Aorta (tissue), 5 donors: ENCODE data around the gene RMND1. TPM values are rescaled to one million over a fixed set of nuclear protein-coding genes. Genes with fewer than 3 reads are reported as not detected.

Experiments
- ATAC-seq: fragments of 200-7000 bp; cut with Tn5 transposase; one replicate; pipeline ENCODE4 v1.9.1; 2022; ENCODE audit warnings: moderate library complexity; ENCODE audit not compliant: low FRiP score
- DNase-seq, 2 donors: peaks; one replicate each; pipeline ENCODE4 v3.0.0-alpha.2; 2020
- H3K27ac ChIP-seq, 2 donors: one replicate each; pipeline ENCODE4 v1.5.1; 2013; ENCODE audit warnings: low read length in 2 of 2, mild to moderate bottlenecking in 2 of 2, moderate library complexity in 2 of 2, control low read depth in 1 of 2, inconsistent platforms in 1 of 2, low read depth in 1 of 2
- H3K27me3 ChIP-seq, 2 donors: one replicate each; pipeline ENCODE4 v1.6.1; 2013; ENCODE audit warnings: control low read depth in 1 of 2, low read length in 1 of 2, mild to moderate bottlenecking in 1 of 2, moderate library complexity in 1 of 2; ENCODE audit not compliant: insufficient read depth in 2 of 2, control insufficient read depth in 1 of 2
- H3K36me3 ChIP-seq, 2 donors: one replicate each; pipeline ENCODE4 v1.6.1; 2013; ENCODE audit warnings: control low read depth in 1 of 2, low read length in 1 of 2, mild to moderate bottlenecking in 1 of 2; ENCODE audit not compliant: insufficient read depth in 2 of 2, control insufficient read depth in 1 of 2
- H3K4me1 ChIP-seq, 2 donors: one replicate each; pipeline ENCODE4 v1.6.1; 2013; ENCODE audit warnings: low read length in 2 of 2, control low read depth in 1 of 2, mild to moderate bottlenecking in 1 of 2, moderate library complexity in 1 of 2; ENCODE audit not compliant: insufficient read depth in 2 of 2, control insufficient read depth in 1 of 2
- H3K4me3 ChIP-seq, 2 donors: one replicate each; pipeline ENCODE4 v1.5.1; 2013; ENCODE audit warnings: low read length in 2 of 2, control low read depth in 1 of 2, mild to moderate bottlenecking in 1 of 2
- H3K9me3 ChIP-seq: one replicate; pipeline ENCODE4 v1.6.1; 2013; ENCODE audit warnings: mild to moderate bottlenecking, low read length; ENCODE audit not compliant: control insufficient read depth
- WGBS, 2 donors: extraction: QIAGEN DNeasy Blood & Tissue Kit; methylation state at CpG; one replicate each; pipeline ENCODE4 v1.1.7; 2013; 5-methylcytosine and 5-hydroxymethylcytosine counted together
- intact Hi-C, 2 donors: fragments of 100-400 bp; cut with DNase I; formaldehyde crosslinking; loops; one replicate each; pipeline versions ENCODE4 v1.14.2 to v1.15.0; 2022
- polyA plus RNA-seq, 2 donors: library from polyadenylated mRNA; stranded (reverse); fragments of 200-250 nt; gene quantifications; one replicate each; pipeline ENCODE4 v1.2.3, GENCODE V29; 2013
- total RNA-seq, 2 donors: library from RNA; stranded (reverse); fragmentation: NEBNext Ultra II Directional; extraction: Animal tissue kit (Norgen Biotek cat#: 25700); gene quantifications; one replicate each; pipeline ENCODE4 v1.2.1, GENCODE V29; 2021
- donor health status: healthy with polysubstance abuse.
- donor health status: Bipolar disorder and iron deficiency.
- donor health status: DM: no; HTN: no; CAD: no.
- donor health status: DM: no; HTN: no; CAD: no.
- donor health status: DM: yes; HTN: yes; CAD: no.

The RMND1 gene
- total and polyA plus RNA-seq, 4 donors = 12.9 to 24.4 (median 21.4) TPM

DNA sequence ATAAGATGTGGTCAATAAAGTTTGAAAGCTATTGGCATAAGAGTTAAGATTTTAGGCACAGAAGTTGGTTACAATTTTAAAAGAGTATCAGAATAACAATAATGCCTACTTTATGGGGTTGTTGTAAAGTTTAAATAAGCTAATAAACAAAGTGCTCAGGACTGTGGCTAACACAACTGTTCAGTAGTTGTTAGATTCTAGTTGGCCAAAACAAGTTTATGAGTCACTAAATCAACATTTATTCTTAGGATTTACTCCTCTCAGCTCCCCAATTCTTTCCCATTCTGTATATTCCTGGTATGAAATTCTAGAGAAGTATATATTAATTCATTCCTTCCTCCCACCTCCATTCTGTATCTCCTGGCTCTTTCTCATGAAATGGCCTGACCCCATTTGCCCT, 14.5 kb downstream of the RMND1 start:
- Histone ChIP-seq H3K27ac (peak overlapping the region in 1 of 2 donors; percentile 47), H3K27me3 (no peaks in the 10 kb centered on the region), H3K4me3 (no peak overlapping the region), H3K36me3 (no peaks in the 10 kb centered on the region), H3K4me1 (peaks cover 5 to 6% of the 10 kb centered on the region in 2 donors), H3K9me3 (no peaks in the 10 kb centered on the region)
- ATAC-seq (no peak), DNase-seq (no peak)
- intact Hi-C loops = no loop called here

- Histone ChIP-seq H3K4me1 (peaks cover 5 to 6% of the 10 kb centered on the region in 2 donors), H3K9me3 (no peaks in the 10 kb centered on the region), H3K36me3 (peaks cover 0 to 2% of the 10 kb centered on the region in 2 donors), H3K4me3 (no peak overlapping the region), H3K27me3 (no peaks in the 10 kb centered on the region), H3K27ac (peak overlapping the region; percentile 79 to 90)
- no peak for DNase-seq
- intact Hi-C loops = no loop called here
- ATAC-seq = peak; percentile 65
Observed at GRCh38 chr6:151436802-151437201, 15.1 kb downstream of the RMND1 start.

DNA sequence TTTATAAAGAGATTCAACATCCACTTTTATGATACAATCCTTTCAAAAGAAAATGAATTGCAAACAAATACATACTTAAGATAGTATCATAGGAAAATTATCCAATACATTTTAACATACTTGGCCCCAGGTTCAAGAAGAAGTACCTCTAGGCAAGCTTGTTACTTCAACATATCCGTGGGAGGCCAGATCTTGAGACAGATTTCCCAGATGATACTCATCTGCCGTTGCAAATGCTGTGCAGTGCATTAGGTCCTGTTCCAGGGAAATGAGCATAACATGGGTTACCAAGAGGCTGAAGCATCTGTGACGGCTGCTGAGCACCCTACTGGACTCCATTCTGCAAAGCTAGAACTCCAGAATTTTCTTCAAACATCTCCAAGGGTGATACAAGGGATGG, 15.6 kb downstream of the RMND1 start:
- DNase-seq (no peak), ATAC-seq (no peak)
- Histone ChIP-seq H3K27ac (peak overlapping the region; percentile 79 to 90), H3K9me3 (no peaks in the 10 kb centered on the region), H3K36me3 (peaks cover 0 to 2% of the 10 kb centered on the region in 2 donors), H3K4me3 (no peak overlapping the region), H3K4me1 (peaks cover 4 to 6% of the 10 kb centered on the region in 2 donors), H3K27me3 (no peaks in the 10 kb centered on the region)
- intact Hi-C loops = no loop called here
- WGBS, 2 donors = 40 to 52% methylated on average over 3 of the region's 3 CpGs

- no peak overlapping the region for H3K27ac ChIP-seq
- no peak for ATAC-seq
- H3K4me1 ChIP-seq = peaks cover 3% of the 10 kb centered on the region in 2 donors
- no peaks in the 10 kb centered on the region for H3K9me3 ChIP-seq
- H3K4me3 ChIP-seq = no peak overlapping the region
- no peaks in the 10 kb centered on the region for H3K27me3 ChIP-seq
- intact Hi-C loops = no loop called here
- 15 to 24% methylated on average over 2 of the region's 2 CpGs for WGBS, 2 donors
- DNase-seq = no peak
- peaks cover 0 to 2% of the 10 kb centered on the region in 2 donors for H3K36me3 ChIP-seq
Observed at GRCh38 chr6:151434369-151434768, 17.6 kb downstream of the RMND1 start.

DNA sequence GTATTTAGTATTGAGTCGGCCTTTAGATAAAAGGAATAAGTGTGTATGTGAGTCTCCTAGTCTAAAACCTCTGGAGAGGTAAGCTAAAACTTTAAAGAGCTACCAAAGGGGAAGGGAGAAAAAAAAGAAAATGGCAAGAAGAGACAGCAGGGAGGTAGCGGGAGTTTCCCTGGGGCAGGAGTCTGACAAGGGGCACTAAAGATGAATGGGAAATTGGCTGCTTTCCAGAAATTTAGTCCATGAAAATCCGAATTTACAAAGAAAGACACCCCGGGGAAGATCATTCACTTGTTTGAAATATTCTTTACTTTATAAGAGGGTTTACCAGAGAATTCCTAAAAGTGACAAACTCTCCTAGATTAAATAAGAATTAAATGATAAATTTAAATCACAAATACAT, 19.3 kb downstream of the RMND1 start:
- 79% methylated on average over 4 of the region's 4 CpGs for WGBS, 2 donors
- ATAC-seq (no peak), DNase-seq (no peak)
- H3K9me3 ChIP-seq = no peaks in the 10 kb centered on the region
- no peaks in the 10 kb centered on the region for H3K27me3 ChIP-seq
- H3K36me3 ChIP-seq = peaks cover 0 to 2% of the 10 kb centered on the region in 2 donors
- intact Hi-C loops = no loop called here
- no peak overlapping the region for H3K27ac ChIP-seq
- H3K4me1 ChIP-seq = peaks cover 0 to 3% of the 10 kb centered on the region in 2 donors
- no peak overlapping the region for H3K4me3 ChIP-seq

GRCh38 chr6:151431337-151431736, 20.6 kb downstream of the RMND1 start:
- DNase-seq = no peak
- intact Hi-C loops = no loop called here
- H3K36me3 ChIP-seq = peaks cover 0 to 2% of the 10 kb centered on the region in 2 donors
- H3K27me3 ChIP-seq = no peaks in the 10 kb centered on the region
- no peaks in the 10 kb centered on the region for H3K9me3 ChIP-seq
- H3K4me1 ChIP-seq = peaks cover 0 to under 1% of the 10 kb centered on the region in 2 donors
- 91 to 95% methylated on average over 3 of the region's 3 CpGs for WGBS, 2 donors
- no peak overlapping the region for H3K4me3 ChIP-seq
- ATAC-seq = no peak
- H3K27ac ChIP-seq = no peak overlapping the region

DNA sequence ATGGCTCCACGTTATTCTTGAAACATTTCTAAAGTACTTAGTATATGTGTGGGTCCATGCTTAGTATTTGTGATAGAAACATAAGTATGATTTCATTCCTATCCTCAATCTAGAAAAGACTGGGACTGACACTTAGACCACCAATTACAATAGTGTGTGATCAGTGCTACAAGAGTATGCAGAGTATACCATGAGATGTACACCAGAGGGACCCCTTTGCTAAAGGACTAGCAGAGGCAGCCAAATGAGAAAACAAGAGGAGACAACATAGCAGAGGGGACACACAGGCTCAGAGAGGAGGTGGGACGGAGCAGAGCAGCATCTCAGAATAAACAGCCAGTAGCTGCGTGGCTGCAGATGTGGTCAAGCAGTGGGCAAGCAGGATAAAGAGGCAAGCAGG, 21.0 kb downstream of the RMND1 start:
- DNase-seq (no peak), ATAC-seq (no peak)
- H3K27ac ChIP-seq = no peak overlapping the region
- WGBS, 2 donors = 84 to 87% methylated on average over 3 of the region's 3 CpGs
- no peaks in the 10 kb centered on the region for H3K27me3 ChIP-seq
- H3K4me3 ChIP-seq = no peak overlapping the region
- H3K4me1 ChIP-seq = no peaks in the 10 kb centered on the region
- peaks cover 0 to 2% of the 10 kb centered on the region in 2 donors for H3K36me3 ChIP-seq
- intact Hi-C loops = no loop called here
- no peaks in the 10 kb centered on the region for H3K9me3 ChIP-seq

- WGBS, 2 donors = 92 to 93% methylated on average over 4 of the region's 4 CpGs
- intact Hi-C loops = no loop called here
- Histone ChIP-seq H3K4me1 (no peaks in the 10 kb centered on the region), H3K27ac (no peak overlapping the region), H3K36me3 (peaks cover 0 to 6% of the 10 kb centered on the region in 2 donors), H3K9me3 (no peaks in the 10 kb centered on the region), H3K4me3 (no peak overlapping the region), H3K27me3 (no peaks in the 10 kb centered on the region)
- no peak for DNase-seq
- no peak for ATAC-seq
Observed at GRCh38 chr6:151428093-151428735, 23.7 kb downstream of the RMND1 start.

DNA sequence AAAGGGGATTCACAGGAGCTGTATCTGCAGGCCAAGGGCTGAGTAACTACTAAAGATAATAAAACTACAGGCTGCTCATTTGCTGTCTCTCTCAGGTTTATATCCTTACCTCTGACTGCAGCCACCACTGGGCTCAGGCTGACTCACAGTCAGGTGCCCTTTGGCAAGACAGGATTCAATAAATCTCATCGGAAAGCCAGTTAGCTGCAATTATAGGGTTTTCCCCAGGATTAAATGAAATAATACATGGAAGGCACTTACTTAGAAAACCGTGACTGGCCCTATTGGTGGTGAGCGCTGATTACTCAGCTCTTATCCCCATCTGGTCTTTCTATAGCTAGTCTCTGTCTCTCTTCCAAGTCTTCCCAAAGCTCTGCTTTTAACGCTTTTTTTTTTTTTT, 26.4 kb downstream of the RMND1 start:
- WGBS, 2 donors = 87 to 88% methylated on average over 4 of the region's 4 CpGs
- Histone ChIP-seq H3K36me3 (peaks cover 0 to 4% of the 10 kb centered on the region in 2 donors), H3K27me3 (no peaks in the 10 kb centered on the region), H3K4me3 (no peak overlapping the region), H3K9me3 (no peaks in the 10 kb centered on the region), H3K4me1 (no peaks in the 10 kb centered on the region), H3K27ac (no peak overlapping the region)
- intact Hi-C loops = no loop called here
- ATAC-seq (no peak), DNase-seq (no peak)
